HL-60/S4 treated with phorbol 12-myristate 13-acetate at 8.2 ng/mL for 4 days and 3 days (cell line): ENCODE data around the gene BIRC3.
"Not testable (repeated sequence)": the region's sequence is repeated elsewhere in the genome, so short reads cannot be mapped to it uniquely, and the experiment has no call there.

Experiments
- in situ Hi-C: fragments of 300-500 bp; cut with MboI; formaldehyde crosslinking; loops from 2 replicates; pipeline ENCODE4 v1.15.0; 2022; ENCODE audit warnings: low sequenced_read_pairs

Gene BIRC3

GRCh38 chr11:102293873-102294601, 23.2 kb upstream of the BIRC3 start:
- in situ Hi-C loops = no loop called here

DNA sequence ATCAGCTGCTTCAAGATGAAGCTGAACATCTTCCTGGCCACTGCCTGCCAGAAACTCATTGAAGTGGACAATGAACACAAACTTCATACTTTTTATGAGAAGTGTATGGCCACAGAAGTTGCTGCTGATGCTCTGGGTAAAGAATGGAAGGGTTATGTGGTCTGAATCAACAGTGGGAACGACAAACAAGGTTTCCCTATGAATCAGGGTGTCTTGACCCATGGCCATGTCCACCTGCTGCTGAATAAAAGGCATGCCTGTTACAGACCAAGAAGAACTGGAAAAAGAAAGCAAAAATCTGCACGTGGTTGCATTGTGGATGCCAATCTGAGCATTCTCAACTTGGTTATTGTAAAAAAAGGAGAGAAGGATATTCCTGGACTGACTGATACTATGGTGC, 22.2 kb upstream of the BIRC3 start:
- in situ Hi-C loops = no loop called here

DNA sequence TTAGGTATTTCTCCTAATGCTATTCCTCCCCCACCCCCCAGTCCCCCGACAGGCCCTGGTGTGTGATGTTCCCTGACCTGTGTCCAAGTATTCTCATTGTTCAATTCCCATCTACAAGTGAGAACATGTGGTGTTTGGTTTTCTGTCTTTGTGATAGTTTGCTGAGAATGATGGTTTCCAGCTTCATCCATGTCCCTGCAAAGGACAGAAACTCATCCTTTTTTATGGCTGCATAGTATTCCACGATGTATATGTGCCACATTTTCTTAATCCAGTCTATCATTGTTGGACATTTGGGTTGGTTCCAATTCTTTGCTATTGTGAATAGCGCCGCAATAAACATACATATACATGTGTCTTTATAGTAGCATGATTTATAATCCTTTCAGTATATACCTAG, 20.5 kb upstream of the BIRC3 start:
- in situ Hi-C loops = not testable (repeated sequence)

- in situ Hi-C loops = not testable (repeated sequence)
These were observed 16.4 kb upstream of the BIRC3 start for GRCh38 chr11:102300837-102301236.

GRCh38 chr11:102302241-102302640, 15.0 kb upstream of the BIRC3 start:
- in situ Hi-C loops = no loop called here

GRCh38 chr11:102304686-102305085, 12.6 kb upstream of the BIRC3 start:
- in situ Hi-C loops = no loop called here

GRCh38 chr11:102305352-102306047, 11.8 kb upstream of the BIRC3 start:
- in situ Hi-C loops = no loop called here

DNA sequence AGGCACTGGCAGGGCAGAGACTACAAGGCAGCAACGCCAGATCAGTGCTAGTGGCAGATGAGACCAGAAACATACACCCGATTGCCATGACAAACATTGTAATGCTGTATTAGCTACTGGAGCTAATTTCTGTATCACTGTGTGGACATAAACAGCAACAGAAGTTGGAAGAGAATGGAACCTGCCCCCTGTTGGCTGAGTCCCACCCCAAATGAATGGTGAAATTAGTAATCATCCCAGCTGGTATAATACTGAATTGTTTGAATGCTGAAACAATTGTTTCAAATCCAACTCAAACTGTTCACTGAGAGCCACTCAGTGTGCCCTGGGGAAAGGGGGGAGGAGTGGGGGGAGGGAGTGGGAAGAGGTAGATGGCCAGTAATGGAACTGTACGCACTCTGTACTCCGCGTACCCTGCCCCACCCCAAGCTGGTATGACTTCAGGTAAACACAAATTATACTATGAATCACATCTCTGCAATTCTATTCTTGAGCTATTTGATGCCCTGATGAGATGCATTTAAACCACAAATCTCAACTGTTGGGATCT, 11.2 kb upstream of the BIRC3 start:
- in situ Hi-C loops = no loop called here

- in situ Hi-C loops = no loop called here
These were observed 10.2 kb upstream of the BIRC3 start for GRCh38 chr11:102306817-102307726.

DNA sequence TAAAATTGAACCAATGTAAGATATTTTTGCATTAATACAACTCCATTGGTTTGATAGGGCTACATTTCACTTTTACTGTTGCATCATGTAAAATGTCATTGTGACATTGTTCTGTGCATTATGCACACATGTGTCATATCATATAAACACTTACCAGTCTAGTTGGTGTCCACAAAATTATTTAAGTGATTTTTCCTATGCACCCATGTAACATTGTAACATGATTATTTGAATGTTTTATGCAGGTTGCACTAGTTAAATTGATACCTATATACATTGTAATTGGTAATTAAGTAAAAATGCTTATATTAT, 9.6 kb upstream of the BIRC3 start:
- in situ Hi-C loops = no loop called here

DNA sequence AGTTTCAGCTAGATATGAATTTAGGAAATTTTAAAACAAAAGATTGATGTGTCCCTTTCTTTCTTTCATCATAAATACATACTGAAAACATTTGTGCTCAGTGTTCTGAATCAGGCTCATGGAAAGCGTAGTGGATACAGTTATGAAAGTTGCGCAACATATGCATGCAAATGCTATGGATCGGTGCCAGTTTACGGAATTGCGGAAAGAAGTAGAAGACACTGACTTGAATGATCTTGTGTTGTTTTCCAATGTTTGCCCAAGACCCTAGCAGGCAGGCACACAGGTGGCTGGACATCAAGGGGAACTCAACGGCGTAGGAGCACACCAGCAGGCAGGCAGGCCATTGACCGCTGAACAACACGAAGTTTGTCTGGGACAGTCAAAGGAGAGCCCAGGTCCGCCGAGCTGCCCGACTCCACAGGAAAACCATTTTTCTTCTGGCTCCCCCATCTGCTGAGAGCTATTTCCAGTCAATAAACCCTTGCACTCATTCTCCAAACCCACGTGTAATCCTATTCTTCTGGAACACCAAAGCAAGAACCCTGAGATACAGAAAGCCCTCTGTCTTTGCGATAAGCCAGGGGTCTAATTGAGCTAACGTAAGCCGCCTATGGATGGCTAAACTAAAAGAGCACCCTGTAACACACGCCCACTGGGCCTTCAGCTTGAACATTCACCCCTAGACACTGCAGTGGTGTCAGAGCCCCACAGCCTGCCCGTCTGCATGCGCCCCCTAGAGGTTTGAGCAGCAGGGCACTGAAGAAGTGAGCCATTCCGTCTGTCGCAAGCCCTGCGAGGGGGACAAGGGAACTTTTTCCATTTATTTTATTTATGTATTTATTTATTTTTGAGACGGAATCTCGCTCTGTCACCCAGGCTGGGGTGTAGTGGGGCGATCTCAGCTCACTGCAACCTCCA, 7.4 kb upstream of the BIRC3 start:
- in situ Hi-C loops = no loop called here

GRCh38 chr11:102312667-102313066, 4.6 kb upstream of the BIRC3 start:
- in situ Hi-C loops = no loop called here

DNA sequence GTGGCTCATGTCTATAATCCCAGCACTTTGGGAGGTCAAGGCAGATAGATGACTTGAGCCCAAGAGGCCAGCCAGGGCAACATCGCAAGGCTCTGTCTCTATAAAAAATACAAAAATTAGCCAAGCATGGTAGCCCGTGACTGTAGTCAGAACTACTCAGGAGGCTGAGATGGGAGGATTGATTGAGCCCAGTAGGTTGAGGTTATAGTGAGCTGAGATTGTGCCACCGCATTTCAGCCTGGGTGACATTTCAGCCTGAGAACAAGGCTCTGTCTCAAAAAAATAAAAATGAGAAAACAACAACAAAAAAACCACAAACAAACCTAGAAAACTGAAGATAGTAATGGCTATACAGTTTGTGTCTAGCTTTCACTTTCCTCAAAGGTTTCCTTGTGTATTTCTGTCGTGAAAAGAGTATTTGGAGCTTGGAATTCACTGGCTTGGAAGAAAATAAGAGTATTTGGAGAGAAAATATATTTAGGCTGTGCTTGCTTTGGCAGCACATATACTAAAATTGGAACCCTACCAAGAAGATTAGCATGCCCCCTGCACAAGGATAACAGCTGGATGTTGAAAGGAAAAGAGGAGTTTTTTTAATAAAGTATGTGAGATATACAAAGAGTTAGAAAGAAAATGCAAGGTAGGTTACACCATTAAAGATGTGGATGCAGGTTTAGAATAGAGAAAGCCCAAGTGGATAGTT, 3.9 kb upstream of the BIRC3 start:
- in situ Hi-C loops = no loop called here

- in situ Hi-C loops = no loop called here
These were observed 2.5 kb upstream of the BIRC3 start for GRCh38 chr11:102314784-102315183.

DNA sequence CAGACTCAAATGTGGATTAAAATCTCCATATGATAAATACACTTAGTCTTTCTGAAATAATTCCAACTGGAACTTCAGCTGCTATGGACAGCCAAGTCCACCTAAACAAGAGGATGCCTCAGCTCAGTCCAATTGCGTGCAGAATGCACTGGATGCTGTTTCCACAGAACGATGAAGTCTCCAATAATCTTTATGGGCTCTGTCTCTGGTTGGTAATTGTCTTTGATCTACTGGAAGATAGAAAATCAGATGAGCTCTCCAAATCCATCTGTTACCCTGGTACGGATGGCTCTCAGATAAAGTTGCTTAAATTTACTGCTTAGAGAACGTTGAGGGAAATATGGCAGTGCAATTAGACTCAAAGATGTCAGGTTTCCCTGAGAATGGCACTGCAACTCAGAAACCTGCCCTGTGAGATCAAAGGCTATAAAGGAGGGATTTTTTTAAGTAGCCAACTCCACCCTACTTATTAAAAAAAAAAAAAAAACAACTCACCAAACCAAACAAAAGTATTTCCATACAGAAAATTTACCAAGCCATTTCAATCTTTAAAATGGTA, 859 bp upstream of the BIRC3 start:
- in situ Hi-C loops = no loop called here

- in situ Hi-C loops = no loop called here
These were observed 452 bp downstream of the BIRC3 start for GRCh38 chr11:102317768-102318103.

GRCh38 chr11:102318469-102318868, 1.2 kb downstream of the BIRC3 start:
- in situ Hi-C loops = no loop called here

- in situ Hi-C loops = no loop called here
These were observed 2.3 kb downstream of the BIRC3 start for GRCh38 chr11:102319544-102319943.

- in situ Hi-C loops = no loop called here
These were observed 2.9 kb downstream of the BIRC3 start for GRCh38 chr11:102320188-102320587.

DNA sequence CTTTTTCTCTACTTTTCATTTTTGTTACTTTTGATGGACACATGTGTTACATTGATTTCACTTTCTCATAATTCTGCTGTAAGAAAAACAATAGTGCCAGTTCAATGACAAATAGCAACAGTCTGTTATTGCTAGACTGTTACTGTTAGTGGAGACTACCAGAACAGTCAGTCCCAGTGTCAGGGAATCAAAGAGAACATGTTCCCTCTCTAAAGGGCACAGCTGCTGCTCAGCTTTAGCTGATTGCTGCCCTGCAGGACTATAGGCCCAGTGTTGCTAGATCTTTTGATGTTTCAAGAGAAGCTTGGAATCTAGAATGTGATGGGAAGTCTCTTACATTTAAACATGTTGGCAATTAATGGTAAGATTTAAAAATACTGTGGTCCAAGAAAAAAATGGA, 3.4 kb downstream of the BIRC3 start:
- in situ Hi-C loops = no loop called here
